ENCODE measurements around the gene MTCL1.

MTCL1 gene

DNA sequence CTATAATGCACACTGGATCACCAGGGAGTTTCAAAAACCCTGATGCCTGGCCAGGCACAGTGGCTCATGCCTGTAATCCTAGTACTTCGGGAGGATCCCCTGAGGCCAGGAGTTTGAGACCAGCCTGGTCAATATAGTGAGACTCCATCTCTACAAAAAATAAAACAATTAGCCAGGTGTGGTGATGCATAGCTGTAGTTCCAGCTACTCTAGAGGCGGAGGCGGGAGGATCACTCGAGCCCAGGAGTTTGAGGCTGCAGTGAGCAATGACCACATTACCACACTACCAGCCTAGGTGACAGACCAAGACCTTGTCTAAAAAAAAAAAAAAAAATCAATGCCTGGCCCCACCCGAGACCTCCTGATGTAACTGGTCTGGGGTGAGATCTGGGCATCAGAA is 137.2 kb downstream of the MTCL1 start:
- no peak for DNase-seq

- DNase-seq, result no peak
Observed at GRCh38 chr18:8843005-8843404, 137.6 kb downstream of the MTCL1 start.

DNA sequence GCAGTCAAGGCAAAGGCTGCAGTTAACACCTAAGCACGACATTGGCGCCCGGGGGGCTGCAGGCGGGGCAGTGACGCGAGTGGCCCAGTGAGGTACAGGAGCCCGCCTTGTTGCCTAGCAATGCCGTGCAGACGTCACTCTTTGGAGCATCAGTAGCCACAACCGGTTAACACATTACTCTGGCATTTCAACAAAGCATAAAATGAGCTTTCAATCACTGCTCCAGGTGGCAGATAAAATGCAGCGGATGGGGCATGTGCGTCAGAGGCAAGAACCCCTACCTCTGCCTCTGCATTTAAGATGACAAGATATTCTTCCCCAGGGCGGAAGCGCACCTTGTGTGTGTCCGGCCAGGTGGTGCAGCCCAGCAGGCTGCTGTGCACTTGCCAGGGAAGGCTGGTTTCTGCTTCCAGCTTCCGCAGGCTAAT is 139.4 kb downstream of the MTCL1 start:
- DNase-seq, result no peak

DNA sequence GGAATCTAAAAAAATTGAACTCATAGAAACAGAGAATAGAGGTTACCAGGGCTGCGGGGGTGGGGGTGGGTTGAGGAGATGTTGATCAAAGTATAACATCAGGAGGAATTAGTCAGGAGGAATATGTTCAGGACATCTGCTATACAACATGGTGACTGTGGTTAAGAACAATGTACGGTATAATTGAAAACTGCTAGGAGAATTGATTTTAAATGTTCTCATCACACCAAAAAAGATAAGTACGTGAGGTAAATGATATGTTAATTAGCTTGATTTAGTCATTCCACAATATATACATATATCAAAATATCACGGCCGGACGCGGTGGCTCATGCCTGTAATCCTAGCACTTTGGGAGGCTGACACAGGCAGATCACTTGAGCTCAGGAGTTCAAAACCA is 140.2 kb downstream of the MTCL1 start:
- no peak for DNase-seq

DNA sequence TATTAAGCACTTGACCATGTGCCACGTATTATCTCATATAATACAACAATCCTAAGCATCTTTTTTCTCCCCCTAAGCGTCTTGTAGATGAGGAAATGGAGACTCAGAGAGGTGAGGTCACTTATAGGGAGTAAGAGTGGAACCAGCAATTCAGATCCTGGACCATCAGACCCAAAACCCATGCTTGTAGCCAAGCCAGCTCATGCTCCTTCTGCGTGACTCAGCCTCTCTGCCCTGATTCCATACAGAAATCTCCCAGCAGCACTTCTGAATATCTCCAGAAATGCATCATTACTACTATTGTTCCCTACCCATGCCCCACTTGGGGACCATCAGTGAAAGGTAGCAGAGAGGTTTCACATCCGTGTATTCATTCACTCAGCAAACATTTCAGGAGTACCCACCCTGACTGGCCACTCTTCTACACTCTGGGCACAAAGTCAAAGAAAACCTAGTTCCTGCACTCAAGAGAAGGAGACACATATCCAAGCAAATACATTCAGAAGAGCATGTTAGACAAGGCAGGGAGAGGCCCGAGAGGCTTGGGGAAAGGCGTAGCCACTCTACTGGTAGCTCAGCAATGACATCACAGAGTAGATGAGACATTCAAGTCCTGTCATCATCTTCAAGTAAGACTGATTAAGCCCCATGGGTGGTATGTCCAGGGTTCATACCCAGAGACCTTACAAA is 141.9 kb downstream of the MTCL1 start:
- DNase-seq, result no peak

- DNase-seq, result no peak
Observed at GRCh38 chr18:8847900-8848299, 142.5 kb downstream of the MTCL1 start.

DNA sequence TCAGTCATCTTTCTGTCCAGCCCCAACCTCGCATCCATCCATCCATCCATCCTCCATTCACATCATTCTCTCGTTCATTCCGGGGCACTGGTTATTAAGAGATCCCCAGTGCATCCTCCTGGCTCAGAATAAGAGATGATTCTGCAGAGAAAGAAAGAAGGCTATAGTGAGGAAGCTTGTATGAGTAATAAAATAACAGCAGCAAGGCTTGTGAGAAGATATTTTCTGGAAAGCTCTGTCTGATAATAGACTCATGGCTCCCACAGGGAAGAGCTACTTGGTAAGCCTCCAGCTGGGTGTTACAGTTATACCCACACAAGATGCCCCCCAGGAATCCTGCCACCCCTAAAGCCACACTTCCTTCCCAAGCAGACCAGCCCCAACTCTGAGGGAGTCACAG is 143.2 kb downstream of the MTCL1 start:
- no peak for DNase-seq

- no peak for DNase-seq
Observed at GRCh38 chr18:8849696-8850095, 144.3 kb downstream of the MTCL1 start.

GRCh38 chr18:8851659-8852058 is 146.3 kb downstream of the MTCL1 start:
- DNase-seq, result no peak

DNA sequence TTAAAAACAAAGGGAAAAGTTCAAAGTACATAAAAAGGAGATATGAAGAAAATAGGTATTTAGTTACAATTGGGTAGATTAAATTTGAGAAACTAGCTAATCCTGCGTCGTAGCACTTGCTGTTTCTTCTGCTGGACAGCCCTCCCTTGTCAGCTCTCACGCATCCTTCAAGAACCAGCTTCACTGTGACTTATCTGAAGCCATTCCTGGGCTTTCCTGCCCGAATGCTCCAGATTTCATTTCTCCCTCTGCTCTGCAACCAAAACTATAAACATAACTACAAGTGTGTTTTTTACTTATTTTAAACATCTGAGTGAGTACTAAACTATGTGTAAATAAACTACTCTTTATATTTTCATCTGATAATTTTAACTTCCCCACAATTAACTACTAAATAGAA is 149.2 kb downstream of the MTCL1 start:
- DNase-seq, result no peak

GRCh38 chr18:8854962-8855361 is 149.6 kb downstream of the MTCL1 start:
- DNase-seq, result no peak

DNA sequence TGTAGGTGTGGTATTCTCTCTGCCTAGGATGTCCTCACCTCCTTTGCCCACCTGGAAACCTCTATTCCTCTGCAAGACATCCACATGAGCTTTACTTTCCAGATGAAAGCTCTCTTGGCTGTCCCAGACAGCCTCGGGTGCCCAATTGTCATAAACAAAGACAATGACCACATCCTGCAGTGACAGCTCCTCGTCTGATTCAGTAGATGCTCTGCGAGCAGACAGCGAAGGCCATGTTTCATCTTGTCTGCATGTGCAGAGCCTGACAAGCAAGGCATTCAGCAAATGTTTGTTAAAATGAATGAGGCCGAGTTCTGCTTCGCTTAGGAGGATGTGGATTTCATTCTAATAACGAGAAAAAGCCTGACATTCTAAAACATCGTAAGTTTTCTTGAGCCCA is 150.9 kb downstream of the MTCL1 start:
- DNase-seq, result no peak

GRCh38 chr18:8856769-8857393 is 151.5 kb downstream of the MTCL1 start:
- DNase-seq, result no peak

DNA sequence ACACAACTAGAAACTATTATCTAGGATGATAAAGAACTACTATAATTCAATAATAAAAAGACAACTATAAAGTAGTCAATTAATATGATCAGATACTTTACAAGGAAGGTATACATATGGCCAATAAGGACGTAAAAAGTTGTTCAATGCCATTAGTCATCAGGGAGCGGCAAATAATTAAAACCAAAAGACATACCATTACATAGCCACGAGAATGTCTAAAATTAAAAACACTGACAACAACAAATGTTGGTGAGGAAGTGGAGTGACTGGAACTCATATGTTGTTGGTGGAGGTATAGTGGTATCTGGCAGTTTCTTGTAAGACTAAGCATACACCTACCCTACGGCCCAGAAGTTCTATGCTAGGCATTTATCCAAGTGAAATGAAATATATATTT is 152.4 kb downstream of the MTCL1 start:
- no peak for DNase-seq

DNA sequence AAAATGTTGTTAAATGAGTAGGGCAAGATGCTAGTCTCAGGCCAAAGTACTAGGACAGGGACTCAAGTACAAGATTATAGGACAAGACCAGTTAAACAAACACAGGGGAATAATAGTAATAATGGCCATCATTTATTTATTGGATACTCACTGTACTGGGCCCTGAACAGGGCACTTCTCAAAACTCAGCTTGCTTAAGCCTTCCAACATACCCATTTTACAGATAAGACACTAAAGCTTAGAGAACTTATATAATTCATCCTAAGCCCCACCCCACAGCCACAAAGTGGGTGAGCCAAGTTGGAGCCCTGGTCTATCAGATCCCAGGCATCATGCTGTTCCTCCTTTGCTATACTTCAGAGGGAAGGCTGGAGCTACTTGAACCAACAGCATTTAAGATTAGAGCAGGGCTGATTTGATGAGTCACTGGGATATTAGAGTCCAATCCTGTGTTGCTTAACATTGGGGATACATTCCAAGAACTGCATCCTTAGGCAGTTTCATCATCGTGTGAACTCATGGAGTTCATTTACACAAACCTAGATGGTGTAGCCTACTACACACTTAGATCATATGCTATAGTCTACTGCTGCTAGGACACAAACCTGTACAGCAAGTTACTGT is 153.6 kb downstream of the MTCL1 start:
- no peak for DNase-seq

DNA sequence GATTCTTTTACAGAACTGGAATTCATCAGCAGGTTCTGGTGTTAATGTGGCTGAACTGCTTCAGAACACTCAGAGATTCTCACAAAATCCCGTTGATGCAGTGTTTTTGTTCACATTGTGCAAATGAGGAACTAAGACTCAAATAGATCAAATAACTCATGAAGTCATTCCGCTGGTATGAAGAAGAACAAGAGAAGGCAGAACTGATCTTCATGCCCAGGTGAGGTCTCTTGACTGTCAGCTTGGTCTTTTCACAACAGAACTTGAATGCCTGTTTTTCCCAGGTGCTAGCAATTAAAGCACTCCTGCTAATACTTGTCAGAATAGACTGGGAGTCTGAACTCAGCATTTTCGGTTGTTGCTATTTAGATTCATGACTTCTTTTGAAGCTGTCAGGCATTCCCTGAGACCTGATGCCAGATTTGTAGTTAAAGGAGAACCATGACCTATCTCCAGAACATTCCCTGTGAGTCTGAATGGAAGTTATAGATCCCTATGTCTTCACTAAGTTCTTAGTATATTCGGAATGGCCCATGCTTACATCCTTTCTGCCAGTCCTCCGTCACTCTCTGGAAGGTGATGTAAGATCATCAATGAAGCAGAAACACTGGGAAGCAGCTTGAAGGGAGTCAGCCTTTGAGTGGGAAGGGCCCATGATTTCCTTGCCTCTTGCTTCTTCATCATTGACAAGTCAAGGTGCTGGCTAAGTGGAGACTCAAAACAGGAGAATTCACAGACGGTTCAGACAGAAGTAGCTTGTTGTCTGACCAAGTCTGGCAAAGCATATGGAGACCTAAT is 155.7 kb downstream of the MTCL1 start:
- no peak for DNase-seq

- no peak for DNase-seq
Observed at GRCh38 chr18:8863427-8863826, 158.1 kb downstream of the MTCL1 start.

- DNase-seq, result no peak
Observed at GRCh38 chr18:8865934-8866333, 160.6 kb downstream of the MTCL1 start.

GRCh38 chr18:8866679-8867078 is 161.3 kb downstream of the MTCL1 start:
- DNase-seq, result no peak

DNA sequence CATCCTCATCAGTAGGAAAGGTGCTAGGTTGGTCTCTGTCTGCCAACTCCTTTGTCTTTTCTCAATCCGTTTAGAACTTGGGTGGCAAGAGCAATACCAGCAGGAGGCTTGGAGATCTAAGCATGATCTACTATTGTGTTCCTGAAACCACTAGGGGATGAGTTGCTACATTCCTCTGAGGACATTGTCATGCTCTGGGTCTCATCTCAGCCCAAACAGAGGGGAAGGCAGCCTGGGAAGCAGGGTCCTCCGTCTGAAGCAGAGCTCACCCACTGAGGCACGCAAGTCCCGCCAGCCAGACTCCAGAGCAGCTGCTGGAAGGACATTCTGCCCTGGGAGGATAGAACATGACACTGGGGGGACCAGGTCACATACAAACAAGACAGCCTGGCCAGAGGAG is 162.9 kb downstream of the MTCL1 start:
- DNase-seq, result no peak

GRCh38 chr18:8868779-8869415 is 163.5 kb downstream of the MTCL1 start:
- DNase-seq, result no peak

GRCh38 chr18:8869696-8870095 is 164.3 kb downstream of the MTCL1 start:
- no peak for DNase-seq

GRCh38 chr18:8870528-8870927 is 165.2 kb downstream of the MTCL1 start:
- no peak for DNase-seq

Data from stimulated activated CD4-positive, alpha-beta T cell treated with anti-CD3 and anti-CD28 coated beads, Interleukin-4, amount 100 ng/mL, for 1 hour (primary cell).